ENCODE measurements around the gene ZSCAN5A.
"Not testable (repeated sequence)": the region's sequence is repeated elsewhere in the genome, so short reads cannot be mapped to it uniquely, and the experiment has no call there.

ZSCAN5A gene

DNA sequence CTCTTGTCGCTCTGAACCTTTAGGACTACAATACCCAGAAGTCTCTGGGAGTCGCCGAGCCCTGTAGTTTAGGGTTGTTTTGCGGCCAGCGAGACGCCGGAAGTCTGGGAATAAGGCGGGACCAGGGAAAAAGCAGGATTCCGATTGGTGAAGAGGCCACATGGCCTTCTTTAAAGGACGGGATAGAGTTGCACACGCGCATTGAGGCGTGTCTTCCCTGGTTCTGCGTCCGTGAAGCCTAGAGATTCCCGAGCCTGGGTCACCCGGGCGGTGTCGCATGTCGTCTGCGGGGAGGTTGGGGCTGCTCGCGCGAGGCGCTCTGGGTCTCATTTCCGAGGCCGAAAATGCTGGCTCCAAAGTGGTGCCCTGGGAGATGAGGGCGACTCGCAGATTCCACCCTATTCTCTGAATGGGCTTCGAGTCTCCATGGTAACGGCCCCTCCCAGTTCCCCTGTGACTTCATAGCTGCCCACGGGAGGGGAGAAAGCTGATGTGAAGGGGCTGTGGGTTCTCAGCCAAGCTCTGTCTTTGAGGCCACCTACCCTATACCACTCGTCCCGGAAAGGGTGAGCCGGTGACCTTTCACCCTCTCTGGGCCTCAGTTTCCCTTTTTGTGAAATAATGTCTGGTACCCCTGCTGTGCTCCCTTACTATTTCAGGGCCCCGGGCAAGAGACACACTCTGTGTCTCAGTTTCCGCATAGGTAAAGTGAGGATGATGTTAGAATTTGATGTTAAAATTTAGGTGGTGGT is 614 bp upstream of the ZSCAN5A start:
- DNase-seq (ENCODE audit: low read depth in 2 of 2, low spot score in 1 of 2): peak; percentile 67 to 82

DNA sequence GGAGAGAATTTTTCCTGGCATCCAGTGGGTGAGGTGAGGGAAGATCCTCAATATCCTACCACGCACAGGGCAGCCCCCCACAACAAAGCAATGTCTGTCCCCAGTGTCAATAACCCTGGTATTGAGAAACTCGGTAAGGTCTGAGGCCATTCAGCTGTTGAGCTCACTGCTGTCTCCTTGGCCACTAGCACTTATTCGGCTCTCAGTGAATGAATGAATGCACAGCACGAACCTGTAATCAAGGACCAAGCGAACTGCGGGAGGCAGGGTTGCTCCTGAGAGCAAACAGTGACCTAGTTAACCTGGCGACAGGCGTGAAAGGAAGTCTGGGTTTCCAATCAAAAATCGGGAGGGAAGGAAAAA is 640 bp downstream of the ZSCAN5A start:
- no peak for DNase-seq (ENCODE audit: low read depth in 2 of 2, low spot score in 1 of 2)

DNA sequence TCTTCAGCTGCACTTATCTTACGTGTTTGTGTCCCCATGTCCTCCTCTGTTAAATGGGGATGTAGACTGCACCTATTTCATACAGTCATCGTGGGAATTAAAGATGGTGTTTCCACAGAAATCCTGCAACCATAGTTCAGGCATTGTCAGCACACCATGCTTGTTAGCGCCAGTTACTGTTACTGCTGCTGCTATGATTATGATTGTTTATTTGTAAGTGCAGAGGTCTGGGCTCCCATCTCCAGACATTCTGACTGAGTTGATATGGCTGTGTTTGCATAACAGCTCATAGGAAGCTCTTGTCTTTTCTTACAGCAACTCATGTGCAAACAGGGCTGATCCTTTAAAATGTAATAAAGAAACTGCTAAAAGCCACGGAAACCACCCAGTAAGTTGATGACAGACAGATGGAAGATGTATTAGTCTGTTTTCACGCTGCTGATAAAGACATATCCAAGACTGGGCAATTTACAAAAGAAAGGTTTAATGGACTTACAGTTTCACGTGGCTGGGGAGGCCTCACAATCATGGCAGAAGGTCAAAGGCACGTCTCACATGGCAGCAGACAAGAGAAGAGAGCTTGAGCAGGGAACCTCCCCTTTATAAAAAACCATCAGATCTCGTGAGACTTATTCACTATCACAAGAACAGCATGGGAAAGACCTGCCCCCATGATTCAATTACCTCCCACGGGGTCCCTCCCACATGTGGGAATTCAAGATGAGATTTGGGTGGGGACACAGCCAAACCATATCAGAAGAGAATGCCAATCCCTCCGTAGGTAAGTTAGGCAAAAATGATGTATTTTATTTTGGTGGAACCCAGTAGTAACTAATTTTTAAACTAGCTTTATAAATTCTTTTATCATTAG is 1.6 kb downstream of the ZSCAN5A start:
- DNase-seq (ENCODE audit: low read depth in 2 of 2, low spot score in 1 of 2): no peak

- no peak for DNase-seq (ENCODE audit: low read depth in 2 of 2, low spot score in 1 of 2)
Measured at GRCh38 chr19:56312342-56312741, 2.3 kb downstream of the ZSCAN5A start.

- DNase-seq (ENCODE audit: low read depth in 2 of 2, low spot score in 1 of 2): no peak
Measured at GRCh38 chr19:56310462-56310861, 4.2 kb downstream of the ZSCAN5A start.

- peak in 1 of 2 donors; percentile 20 for DNase-seq (ENCODE audit: low read depth in 2 of 2, low spot score in 1 of 2)
Measured at GRCh38 chr19:56309511-56310185, 5.0 kb downstream of the ZSCAN5A start.

- DNase-seq (ENCODE audit: low read depth in 2 of 2, low spot score in 1 of 2): no peak
Measured at GRCh38 chr19:56308792-56309191, 5.8 kb downstream of the ZSCAN5A start.

DNA sequence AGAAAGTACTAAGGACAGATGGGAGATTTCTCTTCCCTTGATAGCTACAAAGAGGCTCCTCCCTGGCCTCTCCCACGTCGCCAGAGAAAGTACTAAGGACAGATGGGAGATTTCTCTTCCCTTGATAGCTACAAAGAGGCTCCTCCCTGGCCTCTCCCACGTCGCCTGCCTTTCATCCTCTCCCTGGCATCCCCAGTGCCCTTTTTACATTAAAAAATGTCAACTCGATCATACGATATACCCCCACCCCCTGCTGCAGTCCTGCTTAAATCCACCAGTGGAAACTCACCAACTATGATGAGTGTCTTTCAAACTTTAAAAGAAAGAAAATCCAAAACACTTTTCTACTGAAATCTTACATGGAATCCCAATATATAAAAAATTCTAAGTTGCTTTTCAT is 7.6 kb downstream of the ZSCAN5A start:
- DNase-seq (ENCODE audit: low read depth in 2 of 2, low spot score in 1 of 2): not testable (repeated sequence)

GRCh38 chr19:56306016-56306415 is 8.6 kb downstream of the ZSCAN5A start:
- no peak for DNase-seq (ENCODE audit: low read depth in 2 of 2, low spot score in 1 of 2)

GRCh38 chr19:56304243-56304642 is 10.4 kb downstream of the ZSCAN5A start:
- no peak for DNase-seq (ENCODE audit: low read depth in 2 of 2, low spot score in 1 of 2)

GRCh38 chr19:56301886-56302620 is 12.6 kb downstream of the ZSCAN5A start:
- no peak for DNase-seq (ENCODE audit: low read depth in 2 of 2, low spot score in 1 of 2)

GRCh38 chr19:56301155-56301554 is 13.5 kb downstream of the ZSCAN5A start:
- DNase-seq (ENCODE audit: low read depth in 2 of 2, low spot score in 1 of 2): no peak

- no peak for DNase-seq (ENCODE audit: low read depth in 2 of 2, low spot score in 1 of 2)
Measured at GRCh38 chr19:56299688-56300087, 15.0 kb downstream of the ZSCAN5A start.

- no peak for DNase-seq (ENCODE audit: low read depth in 2 of 2, low spot score in 1 of 2)
Measured at GRCh38 chr19:56297010-56297409, 17.6 kb downstream of the ZSCAN5A start.

DNA sequence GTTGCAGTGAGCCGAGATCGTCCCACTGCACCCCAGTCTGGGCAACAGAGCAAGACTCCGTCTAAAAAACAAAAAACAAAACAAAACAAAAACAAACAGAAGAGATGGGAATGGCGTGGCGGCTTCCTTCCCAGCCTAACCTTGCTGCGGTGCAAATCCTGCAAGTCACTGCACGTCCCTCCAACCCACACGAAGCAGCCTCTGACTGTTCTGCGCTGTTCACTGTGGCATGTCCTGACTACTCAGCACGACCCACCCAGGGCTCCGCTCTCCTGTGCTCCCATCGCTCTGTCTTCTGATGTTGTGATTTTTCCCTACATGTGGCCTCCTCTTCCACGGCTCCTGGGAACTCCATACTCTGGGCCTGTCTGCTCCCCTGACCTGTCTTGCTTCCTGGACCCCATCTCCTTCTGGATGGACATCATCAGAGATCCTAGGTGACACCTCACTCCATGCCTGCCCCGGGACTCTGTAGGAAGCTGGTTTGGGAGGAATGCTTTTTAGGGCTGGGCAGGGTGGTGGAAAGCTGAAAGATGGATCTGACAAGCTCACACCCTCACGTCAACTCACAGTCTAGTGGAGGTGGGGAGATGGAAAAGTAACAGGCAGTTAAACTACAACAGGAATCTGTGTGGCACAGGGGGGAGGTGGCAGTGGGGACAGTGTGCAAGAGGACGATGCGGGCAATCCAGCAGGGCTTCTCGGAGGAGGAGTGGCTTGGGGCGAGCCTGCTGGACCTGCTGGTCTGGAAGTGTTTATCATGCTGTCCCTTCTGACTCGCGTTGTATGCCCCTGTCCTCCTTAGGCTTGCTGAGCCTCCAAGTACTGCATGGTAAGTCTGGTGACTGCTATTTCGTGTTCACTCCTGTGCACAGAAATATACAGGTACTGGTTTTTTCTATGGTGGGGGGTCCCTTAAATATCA is 18.8 kb downstream of the ZSCAN5A start:
- no peak for DNase-seq (ENCODE audit: low read depth in 2 of 2, low spot score in 1 of 2)

DNA sequence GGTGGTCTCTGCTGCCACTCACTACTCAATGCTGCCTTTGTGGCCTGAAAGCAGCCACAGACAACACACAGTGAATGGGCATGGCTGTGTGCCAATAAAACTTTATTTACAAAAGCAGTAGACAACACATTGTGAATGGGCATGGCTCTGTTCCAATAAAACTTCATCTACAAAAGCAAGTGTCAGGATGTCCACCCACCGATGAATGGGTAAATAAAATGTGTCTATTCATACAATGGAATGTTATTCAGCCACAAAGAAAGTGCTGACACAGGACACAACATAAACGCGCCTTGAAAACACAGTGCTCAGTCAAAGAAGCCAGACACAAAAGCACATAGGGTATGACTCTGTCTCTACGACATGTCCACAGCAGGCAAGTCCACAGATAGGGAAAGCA is 20.1 kb downstream of the ZSCAN5A start:
- DNase-seq (ENCODE audit: low read depth in 2 of 2, low spot score in 1 of 2): no peak

DNA sequence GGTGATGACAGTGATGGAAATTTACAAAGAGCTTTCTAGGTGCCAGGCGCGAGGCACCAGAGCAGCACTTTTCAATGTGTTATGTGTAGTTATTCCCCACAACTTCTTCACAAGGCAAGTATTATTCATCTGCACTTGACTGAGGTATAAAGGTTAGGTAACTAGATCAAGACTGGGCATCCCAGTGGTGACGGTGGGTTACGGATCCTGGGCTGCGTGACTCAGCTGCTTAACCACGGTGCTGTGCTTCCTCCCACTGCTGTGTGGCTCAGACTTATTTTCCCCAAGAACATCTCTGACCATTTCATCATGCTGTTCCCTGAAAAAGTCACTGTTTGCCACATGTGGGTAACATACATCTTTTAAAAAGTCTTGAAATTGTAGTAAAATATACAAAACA is 22.8 kb downstream of the ZSCAN5A start:
- DNase-seq (ENCODE audit: low read depth in 2 of 2, low spot score in 1 of 2): no peak

- DNase-seq (ENCODE audit: low read depth in 2 of 2, low spot score in 1 of 2): no peak
Measured at GRCh38 chr19:56290104-56290503, 24.5 kb downstream of the ZSCAN5A start.

GRCh38 chr19:56284746-56285145 is 29.9 kb downstream of the ZSCAN5A start:
- DNase-seq (ENCODE audit: low read depth in 2 of 2, low spot score in 1 of 2): no peak

GRCh38 chr19:56282809-56283208 is 31.8 kb downstream of the ZSCAN5A start:
- no peak for DNase-seq (ENCODE audit: low read depth in 2 of 2, low spot score in 1 of 2)
